Stimulated activated CD8-positive, alpha-beta memory T cell treated with anti-CD3 and anti-CD28 coated beads, Interleukin-7, amount 100 ng/mL, for 4 hours (primary cell): ENCODE measurements around the gene NUDCD3.

Source experiments
- DNase-seq, 2 donors: peaks; one replicate each; pipeline ENCODE4 v3.0.0-alpha.2; 2020; ENCODE audit warnings: low read depth in 2 of 2

The NUDCD3 gene

DNA sequence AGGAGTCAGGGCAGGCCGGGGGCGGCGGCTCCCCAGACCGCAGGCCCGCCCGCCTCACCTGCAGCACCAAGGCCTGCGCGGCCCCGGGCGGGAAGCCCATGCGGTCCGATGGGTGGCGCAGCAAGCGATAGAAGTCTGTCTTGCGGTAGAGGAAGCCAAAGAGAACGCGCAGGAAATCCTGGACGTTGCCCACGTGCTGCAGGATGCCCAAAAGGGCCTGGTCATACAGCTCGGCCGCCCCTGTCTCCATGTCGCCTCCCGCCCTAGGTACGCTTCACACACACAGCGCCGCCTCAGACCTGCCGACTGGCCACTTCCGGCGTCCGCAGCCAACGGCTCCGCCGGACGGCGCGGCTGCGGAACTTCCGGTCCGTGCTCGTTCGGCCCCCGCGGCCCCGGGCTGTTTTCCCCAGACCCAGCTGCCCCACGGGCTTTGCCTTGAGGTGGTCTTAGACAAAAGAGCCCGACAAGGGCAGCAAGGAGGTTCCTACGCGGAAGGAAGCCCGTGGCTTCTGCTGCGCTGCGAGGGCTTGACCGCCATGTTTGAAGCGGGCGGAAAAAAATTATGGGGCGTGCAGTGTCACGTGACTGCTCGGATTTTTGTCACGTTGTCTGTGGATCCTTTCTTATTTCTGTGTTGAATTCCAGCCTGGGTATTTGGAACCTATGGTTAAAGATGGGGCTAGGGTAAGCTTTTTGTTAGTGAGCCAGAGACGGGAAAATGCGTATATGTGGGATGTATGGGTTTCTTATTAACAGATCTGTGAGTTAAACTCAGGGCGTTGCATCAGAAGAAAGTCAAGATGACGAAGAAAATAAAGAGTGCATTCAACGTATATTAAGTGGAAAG is at the start of gene NUDCD3:
NUDCD3 (minus strand) TSS at position 308 of the 850 bp plus-strand sequence; CDS start at position 250, 58 bp downstream.
- DNase-seq: peak; percentile 75 to 76

DNA sequence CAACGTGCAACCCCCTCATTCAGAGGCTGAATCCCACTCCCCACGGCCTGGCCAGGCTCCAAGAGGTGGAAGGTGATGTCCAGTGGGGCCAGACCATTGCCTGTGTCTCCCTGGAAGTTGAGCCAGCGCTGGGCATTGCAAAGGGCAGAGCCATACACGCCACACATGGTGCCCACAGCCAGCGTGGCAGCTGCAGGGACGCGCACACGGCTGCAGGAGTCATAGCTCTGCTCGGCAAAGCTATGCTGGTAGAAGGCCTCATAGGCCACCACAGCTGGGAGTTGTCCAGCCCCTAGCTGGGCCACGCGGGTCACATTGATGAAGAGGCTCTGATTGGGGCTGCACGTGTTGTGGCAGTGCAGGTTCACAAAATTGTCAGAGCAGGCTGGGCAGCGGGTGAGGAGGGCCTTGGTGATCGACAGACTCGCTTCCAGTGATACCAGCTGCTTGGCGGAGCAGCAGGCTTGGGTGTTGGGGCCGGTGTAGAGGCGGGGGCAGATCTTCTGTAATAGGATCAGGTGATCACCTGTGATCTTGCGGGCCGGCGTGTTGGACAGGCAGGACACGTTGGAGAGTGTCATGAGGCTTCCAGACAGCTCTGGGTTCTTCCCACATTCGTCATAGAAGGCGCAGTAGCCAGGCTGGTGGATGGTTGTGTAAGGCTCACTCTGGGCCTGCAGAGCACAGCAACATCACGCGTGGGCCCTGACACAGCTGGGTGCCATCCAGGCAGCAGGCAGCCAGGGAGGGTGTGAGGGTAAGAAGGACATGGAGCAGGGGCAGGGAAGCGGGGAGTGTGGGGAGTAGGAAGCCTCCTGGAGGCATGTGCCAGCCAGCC is 49.4 kb upstream of the NUDCD3 start:
- DNase-seq: no peak

DNA sequence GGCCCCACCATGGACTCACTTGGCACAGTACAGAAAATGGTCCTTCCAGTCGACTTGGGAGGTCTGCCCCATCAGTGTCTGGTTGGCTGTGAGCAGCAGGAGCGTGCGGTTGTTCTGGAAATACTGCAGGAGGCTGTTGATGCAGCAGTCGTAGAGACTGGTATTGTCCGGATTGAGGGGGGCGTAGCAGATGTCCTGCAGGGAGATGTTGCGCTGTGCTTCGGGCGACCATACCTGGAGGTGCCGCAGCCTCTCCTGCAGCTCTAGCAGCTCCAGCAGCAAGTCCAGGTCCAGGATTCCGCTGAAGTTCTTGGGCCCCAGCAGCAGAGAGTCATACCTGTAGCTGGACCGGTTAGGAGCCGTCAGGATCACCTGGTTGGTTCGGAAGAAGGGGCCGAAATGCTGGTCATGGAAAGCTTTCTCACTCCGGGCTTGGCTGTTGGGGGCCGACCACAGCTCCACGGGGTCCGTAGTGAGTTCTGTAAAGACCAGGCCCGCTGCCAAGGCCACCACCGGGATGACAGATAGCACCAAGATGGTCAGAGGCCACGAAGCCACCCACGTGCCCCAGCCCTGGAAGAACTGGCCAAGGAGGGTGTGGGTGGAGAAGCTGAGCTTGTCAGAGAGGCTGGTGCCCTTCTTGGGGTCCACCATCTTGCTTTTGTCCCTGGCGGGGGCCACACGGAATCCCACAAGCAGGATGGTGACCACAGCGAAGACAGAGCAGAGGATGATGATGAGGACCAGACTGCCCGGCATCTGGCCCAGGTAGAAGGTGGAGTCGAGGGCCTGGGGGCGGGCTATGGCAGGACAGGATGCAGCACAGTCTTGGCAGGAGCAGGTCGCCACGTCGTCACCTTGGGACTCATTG is 48.6 kb upstream of the NUDCD3 start:
- DNase-seq: no peak

DNA sequence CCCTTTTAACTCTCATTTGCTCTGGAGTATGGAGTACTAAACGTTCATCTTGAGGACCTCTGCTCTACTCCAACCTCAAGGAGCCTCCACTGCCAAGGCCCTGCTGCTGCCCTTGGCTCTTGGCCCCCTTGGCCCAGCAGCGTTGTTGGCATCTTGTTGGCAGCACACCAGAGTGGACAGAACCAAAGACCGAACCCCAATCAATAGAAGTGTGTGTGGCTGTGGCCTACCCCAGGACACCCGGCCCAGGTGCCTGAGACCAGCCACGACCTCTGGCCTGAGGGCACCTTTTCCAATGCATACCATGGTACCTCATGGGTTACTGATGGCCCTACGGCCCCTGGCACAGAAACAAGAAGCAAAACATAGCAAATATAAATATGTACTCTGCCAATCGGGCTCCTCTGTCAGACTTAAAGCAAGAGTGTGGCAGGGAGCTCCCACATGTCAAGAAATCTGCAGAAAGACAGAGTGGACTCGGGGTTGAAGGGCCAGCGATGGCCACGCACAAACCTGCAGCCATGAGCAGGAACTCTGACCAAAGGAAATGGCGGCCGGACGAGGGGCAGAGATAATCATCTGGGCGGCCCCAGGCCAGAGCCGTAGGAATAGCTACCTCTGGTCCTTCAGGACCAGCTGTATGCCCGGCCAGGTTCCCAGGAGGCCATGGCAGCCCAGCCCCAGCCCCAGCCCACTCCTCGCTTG is 47.8 kb upstream of the NUDCD3 start:
- no peak for DNase-seq

DNA sequence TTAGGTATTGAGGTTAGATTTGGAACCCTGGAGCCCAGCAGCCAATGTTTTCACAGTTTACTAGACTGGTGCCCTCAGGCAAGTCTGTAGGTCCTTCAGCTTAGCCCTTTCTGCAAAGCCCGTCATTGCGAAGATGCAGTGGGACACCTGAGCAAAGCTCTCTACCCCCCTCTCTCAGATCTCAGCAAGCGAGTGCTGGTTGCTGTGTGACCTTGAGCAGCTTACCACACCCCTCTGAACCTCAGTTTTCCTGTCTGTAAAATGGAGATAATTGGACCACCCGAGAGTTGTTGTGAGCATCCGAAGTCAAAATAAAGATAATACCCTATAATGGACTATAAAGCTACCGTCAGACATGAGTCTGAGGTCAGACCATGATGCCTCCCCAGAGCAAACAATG is 47.0 kb upstream of the NUDCD3 start:
- DNase-seq: no peak

DNA sequence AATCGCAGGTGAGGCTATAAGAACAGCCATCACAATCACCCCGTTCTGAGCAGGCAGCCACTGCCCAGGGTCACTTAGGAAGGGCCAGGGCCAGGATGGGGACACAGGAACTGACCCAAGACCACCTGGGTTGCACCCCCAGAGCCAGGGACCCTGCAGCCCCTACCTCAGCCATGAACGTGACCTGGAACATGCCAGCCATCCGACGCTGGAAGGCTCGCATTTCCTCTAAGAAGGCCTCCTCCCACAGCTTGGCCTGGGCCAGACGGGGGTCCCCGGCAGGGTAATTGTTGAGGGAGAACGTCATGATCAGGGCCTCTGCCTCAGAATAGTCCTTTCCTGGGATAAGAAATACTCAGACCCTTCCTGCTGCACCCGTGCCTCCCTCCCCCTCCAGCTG is 45.6 kb upstream of the NUDCD3 start:
- no peak for DNase-seq

DNA sequence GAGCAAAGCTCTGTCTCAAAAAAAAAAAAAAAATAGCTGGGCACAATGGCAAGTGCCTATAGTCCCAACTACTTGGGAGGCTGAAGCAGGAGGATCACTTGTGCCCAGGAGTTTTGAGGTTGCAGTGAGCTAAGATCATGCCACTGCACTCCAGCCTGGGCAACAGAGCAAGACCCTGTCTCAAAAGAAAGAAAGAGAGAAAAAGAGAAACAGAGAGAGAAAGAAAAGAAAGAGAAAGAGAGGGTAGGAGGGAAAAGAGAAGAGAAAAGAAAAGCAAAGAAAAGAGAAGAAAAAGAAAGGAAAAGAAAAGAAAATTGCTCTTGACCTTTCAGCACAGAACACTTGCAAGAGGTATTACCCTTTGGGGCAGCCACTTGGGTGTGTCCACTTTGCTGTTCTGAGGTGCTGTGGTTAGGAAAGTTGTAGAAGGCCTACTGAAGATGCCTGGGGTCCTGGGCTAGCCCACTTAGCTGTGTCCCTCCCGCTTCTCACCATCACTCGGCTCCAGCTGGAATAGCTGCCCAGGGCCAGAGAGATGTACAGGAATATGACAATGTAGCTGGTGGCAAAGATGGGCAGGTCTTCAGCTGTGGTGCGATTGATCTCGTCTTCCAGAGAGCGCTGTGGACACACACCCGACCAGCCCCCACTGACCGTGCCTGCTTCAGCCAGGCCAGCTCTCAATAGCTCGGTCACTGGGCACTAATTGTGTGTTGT is 45.0 kb upstream of the NUDCD3 start:
- DNase-seq: no peak

DNA sequence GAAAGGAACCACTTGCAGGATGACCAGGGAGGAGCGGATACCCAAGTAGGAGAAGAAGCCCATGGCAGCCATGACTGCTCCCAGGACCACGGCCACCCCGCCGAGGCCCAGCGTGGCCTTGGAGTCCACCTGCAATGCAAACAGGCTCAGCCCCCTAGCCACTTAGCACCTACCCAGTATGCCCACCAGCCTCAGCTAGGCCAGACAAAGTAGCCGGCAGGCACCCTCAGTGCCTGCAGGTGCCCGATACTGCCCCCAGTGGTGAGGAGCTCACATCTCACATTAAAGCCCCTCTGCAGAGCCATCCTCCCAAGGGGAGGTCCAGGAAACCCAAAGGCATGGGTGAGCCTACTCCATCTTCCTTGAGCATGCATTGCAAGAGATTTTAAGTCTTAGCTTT is 44.0 kb upstream of the NUDCD3 start:
- DNase-seq: peak in 1 of 2 donors; percentile 12

DNA sequence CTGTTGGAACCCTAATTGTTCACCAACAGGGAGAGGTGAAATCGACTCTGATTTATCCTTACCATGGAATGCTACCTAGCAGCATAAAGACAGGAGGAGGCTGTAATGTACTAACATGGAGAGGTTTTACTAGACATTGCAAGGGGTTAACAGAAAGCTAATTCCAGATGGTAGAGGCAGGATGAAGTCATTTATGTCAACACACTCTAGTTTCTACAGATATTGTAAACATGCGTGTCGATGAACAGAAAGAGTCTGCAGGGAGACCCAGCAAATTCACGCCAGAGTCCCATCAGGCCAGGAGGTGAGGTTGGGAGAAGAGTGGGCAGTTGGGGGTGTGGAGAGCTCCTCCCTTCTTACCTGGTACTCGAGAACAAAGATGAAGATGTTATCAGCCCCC is 43.6 kb upstream of the NUDCD3 start:
- no peak for DNase-seq

DNA sequence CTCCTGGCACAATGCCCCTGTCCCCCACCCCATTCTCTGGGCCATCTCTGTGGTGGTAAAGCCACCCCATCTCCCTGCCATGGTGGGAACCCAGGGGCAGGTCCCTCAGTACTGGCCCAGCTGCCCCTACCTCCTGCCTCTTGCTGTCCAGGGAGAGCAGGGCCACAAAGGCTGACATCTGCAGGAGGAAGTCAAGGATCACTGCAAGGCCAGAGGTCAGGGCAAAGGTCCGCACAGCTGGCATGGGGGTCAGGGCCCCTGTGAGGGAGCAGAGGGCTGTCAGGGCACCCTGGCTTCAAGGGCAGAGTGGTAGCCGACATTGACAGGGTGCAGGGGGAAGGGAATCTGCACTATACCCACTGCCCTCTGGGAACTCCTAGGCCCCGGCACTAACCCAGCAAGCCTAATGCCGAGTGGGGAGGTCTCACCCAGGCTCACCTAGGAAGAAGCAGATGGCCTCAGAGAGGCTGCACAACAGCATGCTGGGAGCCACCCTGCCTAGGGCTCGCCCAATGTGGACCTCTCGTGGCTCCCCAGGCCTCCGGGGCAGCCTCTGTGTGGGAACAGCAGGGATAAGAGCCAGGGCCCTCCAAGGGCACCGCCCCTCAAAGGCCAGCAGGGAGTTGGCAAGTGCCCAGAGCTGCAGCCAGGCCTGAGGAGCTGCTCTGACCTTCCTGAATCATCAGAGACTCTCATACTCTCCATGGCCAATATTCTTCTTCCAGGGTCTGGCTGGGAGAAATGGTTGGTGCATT is 43.0 kb upstream of the NUDCD3 start:
- no peak for DNase-seq

DNA sequence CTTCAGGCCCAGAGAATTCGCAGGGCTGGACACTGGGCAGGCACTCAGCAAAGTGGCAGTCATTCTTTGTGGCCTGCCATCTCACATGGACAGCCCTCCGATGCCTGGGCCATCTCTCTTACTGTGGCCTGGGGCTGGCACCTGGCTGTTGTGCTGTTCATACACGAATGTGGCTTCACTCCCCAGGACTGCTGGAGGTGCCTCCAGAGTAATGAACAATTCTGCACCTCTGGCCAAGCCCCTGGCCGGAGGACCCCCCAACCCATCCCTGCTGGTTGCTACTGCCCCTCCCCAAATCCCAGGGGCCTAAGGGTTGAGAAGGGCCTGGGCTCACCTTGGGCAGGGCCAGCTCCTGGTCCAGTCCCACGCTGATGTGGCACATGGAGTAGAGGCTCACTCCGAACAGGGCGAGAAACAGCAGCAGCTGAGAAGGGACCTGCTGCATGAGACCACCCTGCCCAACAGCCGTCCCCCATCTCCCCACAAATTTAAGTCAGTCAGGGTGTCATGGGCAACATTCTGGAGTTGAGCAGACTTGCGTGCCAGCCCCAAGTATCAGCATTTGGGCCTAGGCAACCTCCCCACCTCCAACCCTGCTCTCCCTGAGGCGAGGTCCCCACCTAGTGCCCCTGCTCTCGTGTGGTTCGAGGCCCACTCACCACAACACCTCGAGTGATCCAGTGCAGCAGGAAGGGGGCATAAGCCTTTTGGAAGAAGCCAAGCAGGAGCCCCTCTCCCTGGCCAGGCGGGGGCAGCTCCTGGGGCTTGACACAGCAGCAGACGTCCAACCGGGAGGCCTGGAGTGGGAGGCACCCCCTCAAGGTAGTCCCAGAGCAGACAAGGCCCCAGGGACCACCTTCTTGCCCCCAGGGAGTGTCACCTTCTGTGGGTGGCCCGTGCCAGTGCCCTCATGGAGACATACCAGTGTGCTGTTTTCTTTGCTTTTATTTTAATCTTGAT is 41.2 kb upstream of the NUDCD3 start:
- no peak for DNase-seq

DNA sequence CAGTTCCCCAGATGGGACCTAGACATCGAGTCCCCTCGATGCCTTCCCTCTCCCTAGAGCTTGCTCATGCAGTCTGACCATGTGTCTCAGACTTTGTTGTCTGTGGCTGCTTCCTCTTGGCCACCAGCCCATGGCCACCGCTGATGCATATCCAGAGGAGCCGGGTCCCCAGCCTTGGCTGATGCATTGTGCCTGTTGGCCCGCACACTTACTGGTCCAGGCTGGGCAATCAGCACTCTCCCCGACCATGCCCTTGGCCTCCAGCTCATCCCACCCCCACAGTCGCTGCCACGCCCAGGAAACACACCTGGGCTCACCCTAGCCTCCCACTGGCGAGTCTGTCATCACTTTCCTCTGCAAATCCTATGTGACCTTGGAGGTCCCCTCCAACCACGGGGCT is 40.5 kb upstream of the NUDCD3 start:
- no peak for DNase-seq

DNA sequence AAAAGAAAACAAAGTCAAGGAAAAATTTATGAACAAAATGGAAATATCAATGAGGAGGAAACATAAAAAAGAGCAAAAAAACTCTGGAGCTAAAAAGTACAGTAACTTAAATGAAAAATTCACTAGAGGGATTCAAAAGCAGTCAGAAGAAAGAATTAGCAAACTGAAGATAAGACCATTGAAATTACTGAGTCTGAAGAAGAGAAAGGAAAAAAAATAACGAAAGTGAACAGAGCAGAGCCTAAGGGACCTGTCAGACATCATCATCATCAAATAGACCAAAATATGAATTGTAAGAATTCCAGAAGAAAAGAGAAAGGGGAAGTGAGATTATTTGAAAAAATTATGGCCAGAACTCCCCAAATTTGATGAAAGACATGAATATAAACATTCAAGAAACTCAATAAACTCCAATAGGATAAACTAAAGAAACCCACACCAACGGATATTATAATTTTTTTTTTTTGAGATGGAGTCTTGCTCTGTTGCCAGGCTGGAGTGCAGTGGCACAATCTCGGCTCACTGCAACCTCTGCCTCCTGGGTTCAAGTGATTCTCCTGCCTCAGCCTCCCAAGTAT is 34.4 kb upstream of the NUDCD3 start:
- DNase-seq: no peak

DNA sequence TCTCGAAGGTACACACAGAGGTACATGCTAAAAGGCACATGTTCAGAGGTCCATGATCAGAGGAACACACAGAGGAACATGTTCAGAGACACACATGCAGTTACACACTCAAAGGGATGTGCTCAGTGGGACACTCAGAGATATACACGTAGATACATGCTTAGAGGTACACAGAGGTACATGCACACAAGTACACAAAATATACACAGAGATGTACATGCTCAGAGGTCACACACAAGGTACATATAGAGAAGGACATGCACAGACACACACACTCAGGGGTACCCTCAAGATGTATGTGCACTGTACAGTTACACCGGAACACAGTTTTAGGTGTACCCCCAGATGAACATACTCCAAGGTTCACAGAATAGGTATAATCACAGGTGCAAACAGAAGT is 31.9 kb upstream of the NUDCD3 start:
- DNase-seq: no peak

DNA sequence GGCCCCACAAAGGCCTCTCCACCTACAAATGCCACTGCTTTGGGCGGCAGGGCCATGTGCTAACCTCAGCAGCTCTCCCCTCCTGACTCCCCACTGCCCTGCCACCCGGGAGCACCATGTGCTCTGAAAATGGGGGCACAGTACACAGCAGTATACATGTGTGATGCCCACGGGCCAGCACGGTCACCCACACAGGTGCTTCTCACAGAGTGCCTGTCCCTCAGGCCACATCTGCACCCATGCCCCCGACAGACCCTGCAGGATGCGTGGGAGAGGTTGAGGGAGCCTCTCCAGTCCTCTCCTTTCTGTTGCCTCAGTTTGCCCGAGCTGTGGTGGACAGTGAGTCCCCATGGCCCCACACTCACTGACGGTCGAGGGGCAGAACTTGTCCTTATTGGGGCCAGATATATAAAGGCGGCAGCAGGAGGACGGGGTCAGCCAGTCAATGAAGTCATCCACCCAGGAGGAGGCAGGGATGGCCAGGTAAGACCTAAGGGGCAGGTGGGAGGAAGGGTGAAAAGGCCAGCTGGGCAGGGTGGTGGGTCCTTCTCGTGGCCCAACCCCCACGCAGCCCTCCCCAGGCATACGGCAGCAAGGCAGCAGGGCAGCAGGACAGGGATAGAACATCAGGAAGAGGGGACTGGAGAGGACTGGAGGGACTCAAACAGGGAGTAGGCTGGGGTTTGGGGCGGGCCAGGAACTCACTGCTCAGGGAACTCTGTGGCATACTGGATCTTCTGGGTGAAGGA is 31.1 kb upstream of the NUDCD3 start:
- no peak for DNase-seq

DNA sequence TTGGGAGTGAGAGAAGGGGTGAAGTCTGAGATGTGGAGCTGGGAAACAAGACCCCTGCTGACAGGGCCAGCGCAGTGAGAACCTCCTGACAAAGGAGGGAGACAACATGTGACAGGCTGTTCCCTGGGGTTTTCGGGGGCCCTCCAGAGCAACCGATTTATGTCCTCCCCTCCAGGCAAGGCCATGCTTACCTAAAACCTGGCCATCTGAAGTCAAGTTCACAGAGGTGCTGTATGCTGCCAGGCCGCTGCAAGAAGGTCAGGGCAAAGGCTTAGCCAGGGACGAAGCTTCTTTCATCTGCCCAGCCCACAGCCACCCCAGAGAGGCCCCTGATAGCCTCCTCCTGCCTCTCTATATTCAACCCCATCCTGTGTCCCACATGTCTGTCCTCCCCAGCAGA is 30.1 kb upstream of the NUDCD3 start:
- DNase-seq: no peak

DNA sequence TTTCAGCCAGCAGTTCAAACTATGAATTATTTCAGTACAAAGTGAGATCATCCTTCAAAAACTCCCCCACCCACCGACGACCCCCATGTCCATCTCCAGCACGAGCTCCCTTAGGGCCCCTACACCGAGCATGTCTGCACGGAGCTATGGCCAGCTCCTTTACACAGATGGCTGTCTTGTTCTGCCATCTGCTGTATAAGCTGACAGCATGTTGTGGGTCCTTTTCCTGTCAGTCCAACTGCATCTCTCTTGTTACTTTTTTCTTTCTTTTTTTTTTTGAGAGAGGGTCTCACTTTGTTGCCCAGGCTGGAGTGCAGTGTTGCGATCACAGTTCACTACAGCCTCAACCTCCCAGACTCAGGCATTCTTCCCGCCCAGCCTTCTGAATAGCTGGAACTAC is 29.1 kb upstream of the NUDCD3 start:
- no peak for DNase-seq

DNA sequence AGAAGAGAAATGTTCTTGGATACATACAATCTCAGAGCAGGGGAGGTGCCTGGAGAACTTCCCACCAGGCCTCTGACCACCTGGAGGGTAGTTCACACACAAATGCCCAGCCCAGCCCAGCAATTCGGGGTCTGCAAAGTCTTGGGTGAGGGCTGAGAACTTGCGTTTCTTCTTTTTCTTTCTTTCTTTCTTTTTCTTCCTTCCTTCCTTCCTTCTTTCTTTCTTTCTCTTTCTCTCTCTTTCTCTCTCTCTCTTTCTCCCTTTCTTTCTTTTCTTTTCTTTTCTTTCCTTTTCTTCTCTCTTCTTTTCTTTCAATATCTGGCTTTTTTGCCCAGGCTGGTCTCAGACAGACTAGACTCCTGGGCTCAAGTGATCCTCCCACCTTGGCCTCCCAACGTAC is 28.3 kb upstream of the NUDCD3 start:
- no peak for DNase-seq
